GM12865 (cell line): ENCODE results near the gene AGAP3.
A peak's percentile ranks its signal among the peaks of the same experiment; 100 is the strongest.

ENCODE experiments used
- DNase-seq: peaks from one replicate; pipeline ENCODE4 v3.0.0; 2010; ENCODE audit warnings: low read depth
- H3K4me3 ChIP-seq: 2 replicates; pipeline ENCODE4 v1.5.1; 2011; ENCODE audit warnings: mild to moderate bottlenecking, low read depth, low read length, control low read depth
- TF ChIP-seq, protein P1 (sequence below): IDR thresholded peaks from 2 replicates; pipeline ENCODE4 v1.5.1; 2011; ENCODE audit warnings: low read length, control low read depth, low read depth, inconsistent platforms; ENCODE audit not compliant: insufficient read depth; ENCODE audit errors: missing control alignments

AGAP3 gene

DNA sequence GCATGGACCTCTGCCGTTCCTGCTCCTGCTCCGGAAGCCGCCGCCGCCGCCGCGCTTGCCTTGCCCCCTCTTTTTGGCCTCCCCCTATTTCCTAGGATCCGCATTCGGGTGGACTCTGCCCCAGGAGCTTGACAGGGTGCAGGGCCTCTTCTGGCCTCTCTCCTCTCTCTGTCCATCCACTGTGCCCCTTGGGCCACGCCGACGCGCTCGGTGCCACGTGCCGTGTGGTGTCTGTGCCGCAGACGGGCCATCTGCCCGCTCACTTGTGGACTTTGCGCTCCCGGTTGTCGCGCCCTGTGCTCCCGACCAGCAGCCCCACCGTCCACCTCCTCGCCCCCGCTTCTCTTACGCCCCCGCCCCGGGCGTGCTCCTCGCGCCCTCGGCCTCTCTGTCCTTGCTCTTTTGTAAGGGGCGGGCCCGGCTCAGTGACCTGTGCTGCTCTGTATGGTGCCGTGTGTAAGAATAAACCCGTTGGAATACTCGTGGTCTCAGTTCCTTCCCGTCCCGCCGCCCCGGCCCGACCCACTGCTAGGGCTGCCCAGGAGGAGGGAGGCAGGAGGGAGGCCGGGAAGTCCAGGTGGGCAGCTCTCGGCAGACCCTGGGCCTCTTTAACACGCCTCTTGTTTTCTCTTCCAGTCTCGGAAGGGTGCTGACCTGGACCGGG, 37.0 kb downstream of the AGAP3 start:
- no peak for DNase-seq
- TF ChIP-seq, protein P1, sequence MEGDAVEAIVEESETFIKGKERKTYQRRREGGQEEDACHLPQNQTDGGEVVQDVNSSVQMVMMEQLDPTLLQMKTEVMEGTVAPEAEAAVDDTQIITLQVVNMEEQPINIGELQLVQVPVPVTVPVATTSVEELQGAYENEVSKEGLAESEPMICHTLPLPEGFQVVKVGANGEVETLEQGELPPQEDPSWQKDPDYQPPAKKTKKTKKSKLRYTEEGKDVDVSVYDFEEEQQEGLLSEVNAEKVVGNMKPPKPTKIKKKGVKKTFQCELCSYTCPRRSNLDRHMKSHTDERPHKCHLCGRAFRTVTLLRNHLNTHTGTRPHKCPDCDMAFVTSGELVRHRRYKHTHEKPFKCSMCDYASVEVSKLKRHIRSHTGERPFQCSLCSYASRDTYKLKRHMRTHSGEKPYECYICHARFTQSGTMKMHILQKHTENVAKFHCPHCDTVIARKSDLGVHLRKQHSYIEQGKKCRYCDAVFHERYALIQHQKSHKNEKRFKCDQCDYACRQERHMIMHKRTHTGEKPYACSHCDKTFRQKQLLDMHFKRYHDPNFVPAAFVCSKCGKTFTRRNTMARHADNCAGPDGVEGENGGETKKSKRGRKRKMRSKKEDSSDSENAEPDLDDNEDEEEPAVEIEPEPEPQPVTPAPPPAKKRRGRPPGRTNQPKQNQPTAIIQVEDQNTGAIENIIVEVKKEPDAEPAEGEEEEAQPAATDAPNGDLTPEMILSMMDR: no peak
- no peak overlapping the region for H3K4me3 ChIP-seq

GRCh38 chr7:151123822-151124464, 37.7 kb downstream of the AGAP3 start:
- DNase-seq: peak; percentile 81
- no peak overlapping the region for H3K4me3 ChIP-seq
- TF ChIP-seq, protein P1: peak; percentile 100

DNA sequence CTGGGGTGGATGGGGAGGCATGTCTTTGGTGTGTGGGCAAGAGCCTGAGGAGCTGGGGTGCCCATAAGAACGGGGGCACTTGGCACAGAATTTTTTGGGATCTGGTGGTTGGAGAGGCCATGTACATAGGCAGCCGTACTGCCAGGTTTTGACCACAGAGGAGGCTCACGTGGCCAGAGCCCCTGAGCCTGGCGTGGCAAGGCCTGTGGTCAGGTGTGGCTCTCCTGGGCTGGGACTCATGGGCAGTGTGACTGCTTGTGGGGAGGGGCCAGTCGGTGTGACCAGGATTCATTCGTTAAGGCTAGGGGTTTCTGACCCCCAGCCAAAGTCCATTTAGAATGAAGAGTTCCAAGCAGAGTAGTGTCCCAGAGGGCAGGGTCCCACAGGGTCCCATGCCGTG, 38.2 kb downstream of the AGAP3 start:
- TF ChIP-seq, protein P1: no peak
- no peak overlapping the region for H3K4me3 ChIP-seq

GRCh38 chr7:151124899-151125399, 38.7 kb downstream of the AGAP3 start:
- TF ChIP-seq, protein P1: no peak
- DNase-seq: no peak
- H3K4me3 ChIP-seq: no peak overlapping the region

More for the DNA sequence above, 38.2 kb downstream of the AGAP3 start:
- no peak for DNase-seq

DNA sequence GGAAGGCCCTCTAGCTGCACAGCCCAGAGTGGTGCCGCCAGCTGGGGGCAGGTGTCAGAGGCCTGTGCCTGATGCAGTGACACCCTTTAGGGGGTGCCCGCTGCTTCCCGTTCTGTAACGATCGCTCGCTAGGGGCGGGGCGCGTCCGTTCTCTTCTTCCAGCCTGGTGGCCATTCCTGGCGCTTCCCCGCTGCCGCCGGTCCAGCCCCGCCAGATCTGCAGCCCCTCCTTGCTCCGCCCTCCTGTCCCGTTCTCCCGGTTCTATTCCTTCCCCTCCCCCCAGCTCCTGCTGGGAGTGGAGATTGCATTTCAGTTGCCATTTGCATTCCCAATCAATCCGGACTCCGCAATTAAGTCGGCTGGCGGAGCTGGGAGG, 39.2 kb downstream of the AGAP3 start:
- no peak overlapping the region for H3K4me3 ChIP-seq
- DNase-seq: no peak
- TF ChIP-seq, protein P1: no peak

DNA sequence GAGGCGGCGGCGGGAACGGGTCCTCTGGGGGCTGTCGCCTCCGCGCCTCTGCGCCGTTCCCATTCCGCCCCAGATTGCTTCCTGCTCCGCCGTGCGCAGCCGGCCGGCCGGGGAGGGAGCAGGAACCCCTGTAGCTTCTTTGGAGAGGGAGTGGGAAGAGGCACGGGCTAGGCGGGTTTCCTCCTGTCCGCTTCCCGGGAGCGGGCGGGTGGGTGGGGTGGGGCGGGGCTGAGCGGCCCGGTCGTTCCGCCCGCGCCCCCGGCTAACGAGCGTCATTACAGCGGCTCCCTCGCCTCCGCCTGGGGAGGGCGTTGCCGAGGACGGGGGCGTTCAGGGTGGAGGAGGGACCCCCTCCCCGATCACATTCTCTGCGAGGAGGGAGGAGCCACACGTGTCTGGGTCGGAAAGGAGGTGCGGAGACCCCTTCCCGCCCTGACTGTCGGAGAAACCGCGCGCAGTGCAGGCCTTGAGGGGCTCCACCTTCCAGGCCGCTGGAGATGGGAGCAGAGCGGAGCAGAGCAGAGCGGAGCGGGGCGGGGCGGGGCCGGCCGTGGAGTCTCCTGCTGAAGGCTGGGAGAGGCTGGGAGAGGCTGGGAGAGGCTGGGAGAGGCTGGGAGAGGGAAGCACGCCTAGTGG, 39.7 kb downstream of the AGAP3 start:
- no peak for DNase-seq
- TF ChIP-seq, protein P1: no peak
- no peak overlapping the region for H3K4me3 ChIP-seq
